HL-60/S4 (cell line): ENCODE data around the gene IQSEC3.

Source experiments
- in situ Hi-C: fragments of 300-500 bp; cut with MboI; formaldehyde crosslinking; loops from 2 replicates; pipeline ENCODE4 v1.14.3; 2022; ENCODE audit warnings: low sequenced_read_pairs

The IQSEC3 gene

DNA sequence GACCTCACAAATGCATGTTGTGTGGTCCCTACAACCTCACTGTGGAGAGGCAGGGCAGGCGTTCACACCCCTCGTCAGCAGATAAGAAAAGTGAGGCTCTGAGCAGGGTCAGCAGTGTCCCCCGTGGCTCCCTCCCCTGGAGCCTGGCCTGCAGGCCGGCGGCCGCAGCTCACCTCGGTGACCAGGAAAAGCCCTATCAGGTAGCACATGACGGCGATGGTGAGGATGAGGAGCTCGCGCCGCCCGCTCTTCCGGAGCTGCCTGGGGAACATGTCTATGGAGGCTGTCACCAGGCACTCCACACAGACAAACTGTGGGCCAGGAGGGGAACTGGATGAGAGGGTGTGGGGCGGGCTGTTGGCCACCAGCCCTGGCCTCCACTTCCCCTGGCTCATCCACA, 129.4 kb downstream of the IQSEC3 start:
- in situ Hi-C loops, result no loop called here

DNA sequence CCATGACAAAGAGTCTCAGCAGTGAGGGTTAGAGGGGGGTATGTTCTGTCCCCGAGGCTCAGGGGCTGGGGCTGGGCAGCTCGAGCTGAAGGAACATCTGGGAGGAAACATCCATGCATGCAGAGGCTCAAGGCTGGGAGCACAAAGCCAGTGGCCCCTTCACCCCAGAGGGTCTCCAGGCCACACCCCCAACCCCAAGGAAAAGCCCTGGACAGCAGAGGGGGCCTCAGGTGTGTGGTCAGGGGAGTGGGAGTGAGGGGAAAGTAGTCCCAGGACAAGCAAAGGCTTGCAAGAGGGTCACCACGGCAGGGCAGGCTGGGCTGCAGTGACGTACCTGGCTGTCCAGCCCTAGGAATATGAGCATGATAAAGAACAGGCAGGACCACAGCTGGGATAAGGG, 129.9 kb downstream of the IQSEC3 start:
- in situ Hi-C loops, result no loop called here

DNA sequence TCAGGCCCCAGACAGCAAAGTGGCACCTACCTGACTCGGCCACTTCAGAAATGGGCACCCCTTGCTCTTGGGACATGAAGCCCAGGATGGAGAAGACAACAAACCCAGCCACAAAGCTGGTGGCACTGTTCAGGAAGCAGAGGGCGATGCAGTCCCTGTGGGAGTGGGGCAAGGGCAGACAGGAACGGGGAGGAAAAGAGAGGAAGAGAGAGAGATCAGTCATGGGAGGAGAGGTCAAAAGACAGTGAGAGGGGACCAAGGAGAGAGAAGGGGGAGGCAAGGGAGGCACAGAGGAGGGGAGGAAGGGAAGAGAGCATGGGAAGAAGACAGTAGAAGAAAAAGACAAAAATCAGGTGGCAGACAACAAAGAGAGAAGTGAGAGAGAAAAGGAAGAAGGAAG, 130.8 kb downstream of the IQSEC3 start:
- in situ Hi-C loops, result no loop called here

DNA sequence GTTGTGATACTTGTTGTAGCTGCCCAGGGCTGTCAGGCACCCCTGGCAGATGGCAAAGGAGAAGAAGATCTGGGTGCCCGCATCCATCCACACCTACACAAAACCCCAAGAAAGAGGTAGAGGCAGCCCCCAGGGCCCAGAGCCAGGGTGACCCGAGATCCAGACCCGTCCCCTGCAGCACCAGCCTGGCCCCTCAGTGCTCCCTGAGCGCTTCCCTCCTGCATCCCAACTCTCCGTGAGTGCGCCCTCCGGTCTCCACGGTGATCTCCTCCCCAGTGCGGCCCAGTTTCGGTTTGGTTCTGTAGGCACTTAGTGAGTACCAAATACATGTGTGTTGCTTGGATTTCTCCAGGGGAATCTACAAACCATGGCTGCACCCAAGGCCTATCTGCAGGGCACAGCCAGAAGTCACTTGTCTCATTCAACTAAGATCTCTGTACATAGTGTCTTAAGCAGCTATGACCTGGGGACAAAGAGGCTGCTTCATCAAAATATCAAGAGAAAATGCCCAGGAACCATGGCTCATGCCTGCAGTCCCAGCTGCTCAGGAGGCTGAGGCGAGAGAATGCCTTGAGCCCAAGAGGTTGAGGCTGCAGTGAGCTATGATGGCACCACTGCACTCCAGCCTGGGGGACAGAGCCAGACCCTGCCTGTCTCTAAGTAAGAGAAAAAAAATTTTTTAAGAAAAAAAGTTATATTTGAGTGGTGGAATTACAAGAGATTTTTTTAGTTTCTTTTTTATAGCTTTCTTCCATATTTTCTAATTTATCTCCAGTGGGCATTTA, 131.5 kb downstream of the IQSEC3 start:
- in situ Hi-C loops, result no loop called here

DNA sequence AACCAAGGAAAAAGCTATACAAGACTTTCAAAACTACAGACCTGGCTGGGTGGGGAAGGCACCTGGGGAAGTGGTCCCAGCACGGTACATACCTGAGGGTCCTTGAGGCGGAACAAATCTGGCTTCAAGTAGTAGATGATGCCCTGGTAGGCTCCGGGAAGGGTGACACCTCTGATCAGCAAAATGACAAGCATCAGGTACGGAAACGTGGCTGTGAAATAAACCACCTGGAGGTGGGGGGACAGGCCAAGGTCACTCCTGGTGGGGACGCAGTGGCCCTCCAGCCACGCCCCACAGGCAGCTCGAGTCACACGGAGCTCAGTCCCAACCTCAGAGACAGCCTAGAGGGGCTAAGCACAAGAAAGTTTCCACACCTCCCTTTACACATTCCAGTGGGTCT, 132.1 kb downstream of the IQSEC3 start:
- in situ Hi-C loops, result no loop called here

DNA sequence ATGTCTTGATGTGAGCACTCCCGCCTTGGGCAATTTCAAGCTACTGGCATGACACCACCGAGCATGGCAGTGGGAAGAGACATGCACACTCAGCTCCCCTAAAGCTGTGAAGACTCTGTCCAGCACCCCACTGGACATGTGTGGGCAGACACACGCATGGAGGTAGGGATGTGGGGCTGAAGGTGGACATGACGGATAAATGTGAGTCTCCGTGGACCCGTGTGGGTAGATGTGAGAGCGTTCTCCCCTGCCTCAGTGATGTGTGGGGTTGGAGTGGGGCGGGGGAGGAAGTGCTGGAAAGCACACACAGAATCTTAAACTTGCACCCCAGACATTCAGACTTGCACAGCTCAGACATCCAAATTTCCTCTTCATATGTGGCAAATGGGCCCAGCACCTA, 134.8 kb downstream of the IQSEC3 start:
- in situ Hi-C loops, result no loop called here

DNA sequence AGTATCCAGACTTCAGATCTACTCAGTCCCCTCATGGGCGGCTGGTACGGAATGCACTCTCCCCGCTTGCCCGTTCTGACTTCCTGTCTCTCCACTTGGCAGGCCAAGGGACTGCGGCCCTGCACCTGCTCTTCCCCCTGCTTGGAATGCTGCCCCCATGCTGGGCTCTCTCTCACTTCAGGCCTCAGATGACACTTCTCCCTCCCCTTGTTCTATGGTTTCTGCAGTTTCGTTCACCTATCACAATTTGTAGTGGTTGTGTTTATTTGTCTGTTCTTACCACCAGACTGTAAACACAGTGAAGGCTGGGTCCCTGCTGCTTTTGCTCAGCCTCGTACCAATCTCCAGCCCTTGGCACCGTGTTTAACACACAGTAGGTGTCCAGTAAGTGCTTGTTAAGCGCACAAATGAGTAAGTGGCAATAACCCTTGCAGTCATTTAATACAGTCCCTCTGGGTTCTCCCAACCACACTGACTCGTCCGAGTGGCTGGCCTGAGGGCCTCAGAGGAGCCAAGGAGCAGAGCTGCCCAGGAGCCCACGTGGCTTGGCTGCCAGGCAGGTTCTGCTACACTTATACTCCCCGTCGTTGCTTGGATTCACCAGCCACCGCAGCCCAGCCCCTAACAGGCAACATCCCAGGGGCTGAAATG, 135.6 kb downstream of the IQSEC3 start:
- in situ Hi-C loops, result no loop called here

DNA sequence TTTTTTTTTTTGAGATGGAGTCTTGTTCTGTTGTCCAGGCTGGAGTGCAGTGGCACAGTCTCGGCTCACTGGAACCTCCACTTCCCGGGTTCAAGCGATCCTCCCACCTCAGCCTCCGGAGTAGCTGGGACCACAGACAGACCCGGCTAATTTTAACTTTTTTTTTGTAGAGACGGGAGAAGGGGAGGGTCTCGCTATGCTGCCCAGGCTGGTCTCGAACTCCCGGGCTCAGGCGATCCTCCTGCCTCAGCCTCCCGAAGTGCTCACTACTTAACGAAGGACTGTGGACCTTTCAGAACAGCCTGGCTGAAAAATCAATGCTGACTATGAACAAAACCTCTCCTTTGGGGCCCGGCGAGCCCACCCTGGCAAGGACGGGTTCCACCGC, 136.5 kb downstream of the IQSEC3 start:
- in situ Hi-C loops, result no loop called here

DNA sequence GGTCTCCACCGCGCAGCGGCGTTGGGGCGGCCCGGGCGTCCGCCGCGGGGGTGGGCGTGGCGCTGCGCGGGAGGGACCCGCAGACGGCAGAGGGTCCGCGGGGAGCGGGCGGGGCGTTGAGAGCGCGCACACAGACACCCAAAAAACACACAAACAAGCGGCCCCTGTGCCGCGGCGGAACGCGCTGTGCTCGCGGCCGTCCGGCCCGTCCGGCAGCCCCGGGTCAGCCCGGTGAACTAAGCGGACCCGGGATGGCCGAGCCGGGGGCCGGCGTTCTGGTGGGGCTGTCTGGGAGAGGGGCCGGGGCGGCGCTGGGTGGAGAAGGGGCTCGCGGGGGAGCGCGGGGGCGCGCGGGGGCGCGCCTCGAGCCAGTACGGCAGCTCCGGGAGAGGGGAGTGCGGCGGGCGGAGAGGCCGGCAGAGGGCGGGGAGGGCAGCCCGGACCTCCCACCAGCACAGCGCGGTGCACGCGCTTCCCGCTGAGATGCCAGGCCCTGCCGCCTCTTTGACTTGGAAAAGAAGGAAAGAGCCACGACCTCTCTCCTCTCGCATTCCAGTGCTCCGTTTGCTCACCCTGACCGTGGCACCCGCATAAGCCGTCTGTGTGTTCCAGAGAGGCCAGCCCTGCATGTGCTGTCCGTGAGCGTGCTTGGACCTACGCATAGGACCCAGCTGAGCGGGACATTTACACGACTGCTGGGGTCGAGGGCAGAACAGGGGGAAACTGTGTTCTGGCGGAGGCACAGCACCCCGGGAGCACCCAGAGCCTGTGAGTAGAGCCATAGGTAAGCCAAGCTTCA, 137.1 kb downstream of the IQSEC3 start:
- in situ Hi-C loops, result no loop called here

DNA sequence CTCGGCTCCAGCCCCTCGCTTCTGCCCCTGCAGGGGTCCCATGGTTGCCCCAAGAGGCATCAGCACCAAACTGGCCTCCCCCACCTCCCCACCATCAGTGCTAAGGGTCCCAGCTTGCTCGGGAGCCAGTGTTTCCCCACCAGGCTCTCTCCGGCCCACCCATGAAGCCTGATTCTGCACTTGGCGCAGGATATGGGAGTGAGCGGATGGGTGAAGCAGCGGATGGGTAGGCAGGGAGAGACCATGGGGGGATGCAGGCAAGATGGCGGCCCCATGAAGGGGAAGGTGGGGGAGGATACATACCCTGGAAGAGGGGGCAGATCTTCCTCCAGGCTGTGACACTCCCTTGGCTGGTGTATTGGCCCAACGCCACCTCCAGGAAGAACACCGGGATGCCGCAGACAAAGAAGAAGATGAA, 137.7 kb downstream of the IQSEC3 start:
- in situ Hi-C loops, result no loop called here

DNA sequence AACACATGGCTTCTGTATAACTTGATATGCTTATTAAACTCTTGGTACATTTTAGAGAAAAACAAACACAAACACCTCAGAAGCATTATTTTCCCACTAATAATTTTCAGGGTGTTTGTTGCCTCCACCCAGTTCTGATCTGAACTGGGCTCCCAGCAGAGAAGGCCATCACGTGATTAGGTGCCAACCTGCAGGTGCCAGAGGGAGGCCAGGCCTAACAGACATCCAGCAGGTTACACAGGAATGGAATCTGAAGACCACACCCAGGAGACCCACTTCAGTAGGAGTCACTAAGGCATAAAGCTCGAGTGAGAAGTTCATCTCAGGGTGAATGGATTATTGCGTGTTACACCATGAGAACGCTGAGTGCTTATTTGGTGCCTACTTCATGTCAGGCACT, 138.5 kb downstream of the IQSEC3 start:
- in situ Hi-C loops, result no loop called here

DNA sequence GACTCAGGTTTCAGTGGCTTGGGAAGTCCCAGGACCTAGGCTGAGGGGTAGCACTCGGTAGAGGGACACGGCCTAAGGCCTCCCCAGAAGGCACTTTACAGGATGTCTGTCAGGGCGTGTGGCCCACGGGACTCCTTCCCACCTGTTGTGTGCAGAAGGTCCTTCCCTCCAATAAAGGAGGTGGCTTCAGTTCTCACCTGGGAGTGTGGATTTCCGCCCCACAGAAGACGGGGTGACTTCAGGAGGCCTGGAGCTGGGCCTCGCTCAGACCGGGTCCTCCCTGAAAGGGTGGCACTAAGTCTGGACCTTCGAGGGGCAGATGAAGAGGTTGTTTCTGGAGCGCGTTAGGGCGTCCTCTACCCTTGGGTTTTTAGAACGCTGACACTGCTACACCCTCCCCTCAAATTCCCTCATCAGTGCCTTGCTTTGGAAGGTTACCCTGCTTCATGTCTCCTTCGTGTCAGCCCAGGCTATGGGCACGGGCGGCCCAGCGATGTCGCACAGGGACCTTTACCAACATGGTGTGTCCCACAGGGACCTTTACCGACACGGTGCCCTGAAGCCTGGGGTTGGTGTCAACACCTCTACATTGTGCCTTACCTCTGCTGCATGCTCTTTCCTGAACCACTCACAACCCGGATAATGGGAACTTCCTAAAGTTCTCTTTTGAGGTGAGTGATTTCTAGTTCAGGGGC, 140.3 kb downstream of the IQSEC3 start:
- in situ Hi-C loops, result no loop called here

DNA sequence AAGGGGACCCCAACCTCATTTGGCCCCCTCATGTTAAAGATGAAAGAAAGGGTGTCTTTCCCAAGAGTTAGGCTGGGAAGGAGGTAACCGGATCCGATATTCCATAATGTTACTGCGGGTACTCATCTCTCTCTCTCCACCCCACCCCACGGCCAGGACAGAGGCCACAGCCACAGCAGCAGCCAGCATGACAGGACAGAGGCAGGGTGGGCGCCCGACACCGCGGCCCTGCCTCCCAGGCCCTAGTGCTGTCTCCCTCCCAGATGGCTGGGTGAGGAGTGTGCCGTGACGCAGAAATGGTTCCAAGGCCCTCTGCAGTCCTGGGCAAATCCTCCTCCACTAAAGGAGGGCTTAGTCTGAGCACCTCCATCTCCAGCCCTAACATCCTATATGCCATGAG, 141.2 kb downstream of the IQSEC3 start:
- in situ Hi-C loops, result no loop called here

DNA sequence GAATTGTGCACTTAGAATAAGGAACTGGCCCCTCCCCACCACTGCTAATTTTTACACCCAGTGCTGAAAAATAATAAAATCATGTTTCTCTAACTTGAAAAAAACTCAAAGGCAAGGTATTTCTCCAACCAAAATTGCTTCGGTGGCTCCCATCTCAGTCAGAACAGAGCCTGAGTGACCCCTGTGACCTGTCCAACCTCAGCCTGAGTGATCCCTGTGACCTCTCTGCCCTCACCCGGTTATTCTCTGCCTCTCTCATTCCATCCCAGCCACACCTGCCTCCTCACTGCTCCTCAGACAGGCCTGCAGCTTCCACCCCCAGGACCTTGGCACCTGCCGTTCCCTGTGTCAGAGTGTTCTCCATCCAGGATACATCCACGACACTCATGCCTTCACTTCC, 142.2 kb downstream of the IQSEC3 start:
- in situ Hi-C loops, result no loop called here

DNA sequence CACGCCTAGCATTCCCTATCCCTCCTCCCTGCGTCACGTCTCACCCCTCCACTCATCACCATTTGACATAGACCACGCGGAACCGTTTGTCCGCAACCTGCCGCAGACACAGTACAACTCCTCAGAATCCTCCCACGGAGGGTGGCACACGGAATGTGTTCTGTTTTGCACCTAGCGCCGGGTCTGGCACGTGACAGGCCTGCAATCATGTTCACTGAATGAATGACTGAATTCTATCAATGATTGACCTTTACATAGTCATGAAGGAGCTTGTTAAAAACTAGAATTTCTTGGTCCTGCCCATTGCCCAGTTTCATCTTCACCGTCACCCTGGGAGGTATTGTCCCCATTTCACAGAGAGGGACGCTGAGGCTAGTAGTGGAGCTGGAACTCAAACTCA, 142.7 kb downstream of the IQSEC3 start:
- in situ Hi-C loops, result no loop called here

DNA sequence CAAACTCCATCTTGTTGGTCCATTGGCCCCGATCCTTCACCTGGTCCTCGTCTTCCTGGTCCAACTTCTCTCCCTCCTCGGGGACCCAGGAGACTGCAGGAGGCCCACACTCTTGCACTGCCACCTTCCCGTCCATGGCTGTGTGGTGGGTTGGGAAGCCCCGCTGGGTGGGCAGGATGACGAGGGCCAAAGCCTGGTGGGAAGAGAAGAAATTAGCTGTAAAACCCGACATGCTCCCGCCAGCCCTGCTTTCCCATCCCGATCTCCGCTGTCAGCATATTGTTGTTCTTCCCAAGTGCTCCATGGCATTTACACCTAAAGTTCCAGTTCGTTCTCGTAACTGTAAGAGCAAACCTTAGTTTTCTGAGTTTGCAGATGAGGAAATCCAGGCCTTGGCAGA, 143.3 kb downstream of the IQSEC3 start:
- in situ Hi-C loops, result no loop called here

DNA sequence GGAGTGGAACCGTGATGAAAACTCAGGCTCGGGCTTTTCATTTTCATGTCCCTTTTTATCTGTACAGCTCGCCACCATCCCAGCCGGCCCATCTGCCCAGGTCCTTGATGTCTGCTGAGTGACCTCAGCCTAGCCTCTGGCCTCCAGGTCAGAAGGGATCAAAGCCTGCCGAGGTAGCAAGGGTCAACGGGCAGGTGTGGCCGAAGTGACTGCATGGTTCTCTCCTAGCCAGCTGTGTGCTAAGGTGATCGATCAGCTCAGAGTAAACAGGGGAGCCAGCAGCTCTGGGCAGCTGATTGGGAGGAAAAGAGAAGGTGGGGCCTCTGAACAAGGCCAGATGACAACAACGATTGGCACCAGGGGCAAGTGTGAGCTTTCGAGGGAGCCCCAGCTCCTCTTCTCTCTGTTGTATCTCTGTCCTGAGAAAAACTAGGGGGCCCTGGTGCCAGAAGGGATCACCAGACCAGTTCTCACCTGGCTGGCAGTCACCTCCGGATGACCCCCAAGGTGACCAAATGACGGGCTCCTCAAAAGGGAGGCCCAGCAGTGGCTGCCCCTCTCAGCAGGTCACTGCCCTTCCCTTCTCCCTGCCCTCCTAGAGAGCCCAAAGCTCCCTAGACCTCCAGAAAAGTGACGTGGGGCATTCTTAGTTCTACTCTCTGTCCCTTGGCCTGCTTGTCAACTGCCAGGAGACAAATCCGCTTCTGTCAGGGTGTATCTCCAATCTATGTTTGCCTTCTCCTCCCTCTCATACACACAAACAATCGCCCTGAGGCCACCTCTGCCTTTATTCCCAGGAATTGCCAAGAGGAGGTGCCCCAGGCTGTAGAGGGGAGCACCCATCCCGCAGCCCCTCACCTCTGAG, 143.9 kb downstream of the IQSEC3 start:
- in situ Hi-C loops, result no loop called here

DNA sequence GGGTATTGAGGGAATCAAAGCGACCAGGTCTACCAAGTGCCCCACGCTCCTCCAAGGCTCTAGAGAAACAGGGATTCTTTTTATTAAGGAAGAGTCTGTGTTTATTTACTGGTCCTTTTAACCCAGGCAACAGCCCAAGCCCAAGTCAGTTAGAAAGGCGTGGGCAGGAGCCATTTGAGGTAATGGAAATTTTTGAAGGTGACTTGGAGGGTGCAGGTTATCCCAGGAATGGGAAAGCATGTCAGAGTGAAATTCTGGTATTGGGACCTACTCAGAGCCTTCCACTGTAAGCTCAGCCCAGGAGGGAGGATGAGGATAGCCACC, 144.5 kb downstream of the IQSEC3 start:
- in situ Hi-C loops, result no loop called here

DNA sequence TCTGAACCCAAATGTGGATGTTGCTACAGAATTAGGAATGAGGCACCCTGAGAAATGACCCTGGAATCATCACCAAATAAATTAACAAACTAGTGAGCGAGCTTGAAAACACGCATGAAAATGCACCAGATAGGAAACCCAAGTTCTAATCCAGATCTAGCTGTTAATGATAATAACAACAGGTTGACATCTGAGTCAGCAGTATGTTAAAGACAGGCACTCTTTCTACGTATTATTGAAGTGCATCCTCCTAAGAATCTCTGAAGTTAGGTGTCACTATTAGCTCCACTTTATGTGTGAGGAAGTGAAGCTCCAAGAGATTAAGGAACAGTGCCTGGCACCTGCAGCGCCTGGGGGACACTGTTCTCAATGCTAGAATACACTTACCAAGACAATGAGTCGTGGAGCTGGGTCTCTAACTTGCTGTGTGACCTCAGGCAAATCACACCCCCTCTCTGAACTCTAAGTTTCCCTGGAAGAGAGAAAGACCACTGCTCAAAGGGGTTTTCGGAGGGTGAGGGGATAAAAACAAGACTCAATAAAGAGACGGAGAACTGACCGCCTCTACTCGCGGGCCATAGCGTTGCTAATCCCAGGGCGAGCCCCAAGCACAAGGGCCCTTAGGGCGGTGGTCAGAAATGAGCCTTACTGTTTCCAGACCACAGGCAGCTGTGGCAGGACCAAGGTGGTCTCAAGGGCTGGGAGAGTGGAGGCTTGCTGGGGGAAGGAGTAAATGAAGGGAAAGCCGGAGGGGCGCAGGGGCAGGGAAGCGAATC, 145.3 kb downstream of the IQSEC3 start:
- in situ Hi-C loops, result no loop called here

DNA sequence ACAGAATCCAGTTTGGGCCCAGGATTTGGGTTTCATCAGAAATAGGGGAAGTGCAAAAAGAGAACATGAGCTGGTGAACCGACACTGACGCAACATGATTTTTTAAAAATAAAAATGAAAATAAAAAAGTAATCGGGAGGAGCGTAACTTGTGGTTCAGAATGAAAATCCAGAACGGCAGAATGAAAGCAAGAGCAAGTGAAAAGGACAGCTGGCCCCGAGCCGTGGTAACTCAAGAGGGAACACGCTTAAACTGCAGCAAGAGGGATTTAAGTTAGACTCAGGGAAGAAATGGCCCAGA, 145.8 kb downstream of the IQSEC3 start:
- in situ Hi-C loops, result no loop called here
